Stimulated activated CD4-positive, alpha-beta T cell treated with anti-CD3 and anti-CD28 coated beads, Interleukin-1b, Interleukin-23, amount 100 ng/mL, for 4 hours (primary cell): Measurements from ENCODE around the gene CLPTM1L.
"Not testable (repeated sequence)": the region's sequence is repeated elsewhere in the genome, so short reads cannot be mapped to it uniquely, and the experiment has no call there.

Source experiments
- DNase-seq, 2 donors: peaks; one replicate each; pipeline ENCODE4 v3.0.0-alpha.2; 2020; ENCODE audit warnings: low read depth in 2 of 2

CLPTM1L gene

DNA sequence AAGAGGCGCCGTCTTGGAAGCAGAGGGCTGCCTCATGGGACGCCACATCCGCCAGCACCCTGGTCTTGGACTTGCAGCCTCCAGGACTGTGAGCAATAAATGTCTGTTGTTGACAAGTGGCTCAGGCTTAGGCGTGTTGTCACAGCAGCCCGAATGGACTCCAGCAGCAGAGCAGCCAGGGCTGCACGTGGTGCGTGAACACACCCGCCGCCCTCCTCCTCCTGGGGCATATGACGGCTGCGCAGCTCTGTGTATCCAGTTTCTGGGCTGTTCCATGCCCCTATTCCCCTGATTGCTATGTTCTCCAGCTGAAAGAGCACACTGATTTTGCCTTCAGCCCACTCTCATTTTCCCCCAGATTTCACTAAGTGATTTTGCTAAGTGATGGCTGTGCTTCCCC is 36.0 kb upstream of the CLPTM1L start:
- no peak for DNase-seq

DNA sequence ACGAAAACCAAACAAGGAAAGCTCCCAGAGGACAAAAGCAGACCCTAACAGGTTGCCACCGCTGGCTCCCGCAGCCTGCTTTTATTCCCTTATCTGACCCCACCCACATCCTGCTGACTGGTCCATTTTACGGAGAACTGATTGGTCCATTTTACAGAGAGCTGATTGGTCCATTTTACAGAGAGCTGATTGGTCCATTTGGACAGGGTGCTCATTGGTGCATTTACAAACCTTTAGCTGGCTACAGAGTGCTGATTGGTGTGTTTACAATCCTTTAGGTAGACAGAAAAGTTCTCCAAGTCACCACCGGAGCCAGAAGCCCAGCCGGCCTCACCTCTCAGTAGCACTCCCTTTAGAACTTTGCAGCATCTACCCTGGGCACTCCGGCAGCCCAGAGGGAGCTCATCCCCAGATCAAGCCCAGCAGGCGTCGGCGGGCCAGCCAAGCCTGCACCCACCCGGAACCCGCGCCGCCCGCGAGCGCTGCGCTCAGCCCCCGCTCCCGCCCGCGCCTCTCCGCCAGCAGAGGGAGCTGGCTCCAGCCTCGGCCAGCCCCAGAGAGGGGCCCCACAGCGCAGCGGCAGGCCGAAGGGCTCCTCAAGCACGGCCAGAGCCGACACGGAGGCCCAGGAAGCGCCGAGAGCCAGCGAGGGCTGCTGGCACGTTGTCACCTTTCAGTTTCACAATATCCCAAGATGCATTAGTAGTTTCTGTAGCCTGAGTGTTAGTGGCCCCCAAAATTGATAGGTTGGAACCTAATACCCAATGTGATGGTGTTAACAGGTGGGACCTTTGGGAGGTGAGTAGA is 35.3 kb upstream of the CLPTM1L start:
- DNase-seq = peak; percentile 25 to 45

DNA sequence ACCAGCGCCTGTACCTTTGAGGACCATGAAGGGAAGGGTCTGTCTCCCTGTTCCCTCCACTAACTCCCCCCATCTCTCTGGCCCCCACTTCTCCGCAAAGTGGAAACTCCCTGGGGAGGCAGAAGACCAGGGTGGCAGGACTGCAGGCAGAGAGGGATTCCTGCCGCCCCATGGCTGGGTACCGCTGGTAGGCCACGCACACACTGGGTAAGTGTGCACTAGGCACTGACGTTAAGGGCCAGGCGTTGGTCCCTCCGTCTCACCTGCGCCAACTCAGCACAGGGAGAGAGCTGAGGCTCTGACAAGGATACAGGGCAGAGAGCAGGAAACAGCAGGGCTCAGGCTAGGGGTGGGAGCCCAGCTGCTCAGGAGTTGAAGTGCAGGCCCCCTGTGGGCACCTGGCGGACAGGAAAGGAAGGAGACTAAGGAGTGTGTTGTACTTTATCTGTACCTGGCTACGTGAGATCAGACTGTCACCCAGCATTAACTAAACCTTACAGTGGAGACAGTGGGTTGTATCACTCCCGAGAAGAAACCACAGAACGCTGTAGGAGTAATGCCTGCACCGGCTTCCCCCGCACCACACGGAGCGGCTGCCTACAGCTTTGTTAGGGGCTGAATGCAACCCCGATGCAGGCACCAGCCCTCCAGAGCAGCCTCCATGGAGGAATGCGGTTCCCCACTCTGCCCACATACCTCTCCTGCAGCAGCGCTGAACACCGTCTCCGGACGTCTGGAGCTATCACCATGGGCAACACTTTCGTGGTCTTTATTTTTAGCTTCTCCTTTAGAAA is 34.2 kb upstream of the CLPTM1L start:
- no peak for DNase-seq

DNA sequence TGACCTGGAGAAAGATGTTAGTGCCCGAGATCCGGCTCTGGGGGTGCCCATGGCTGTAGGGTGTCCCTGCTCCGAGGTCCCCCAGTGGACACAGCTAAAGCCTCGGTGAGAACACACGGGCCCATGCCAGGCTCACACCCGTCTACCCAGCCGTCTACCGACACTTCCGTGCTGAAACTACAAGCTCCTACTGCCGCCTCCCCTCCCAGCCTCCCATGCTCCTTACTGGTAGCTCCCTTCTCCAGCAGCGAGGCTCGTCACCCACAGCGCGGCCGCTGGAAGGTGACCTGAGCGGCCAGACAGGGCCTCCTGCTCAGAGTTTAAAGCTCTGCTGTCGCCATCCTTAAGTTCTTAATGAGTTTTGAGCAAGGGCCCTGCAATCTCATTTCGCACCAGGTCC is 33.2 kb upstream of the CLPTM1L start:
- DNase-seq = no peak

DNA sequence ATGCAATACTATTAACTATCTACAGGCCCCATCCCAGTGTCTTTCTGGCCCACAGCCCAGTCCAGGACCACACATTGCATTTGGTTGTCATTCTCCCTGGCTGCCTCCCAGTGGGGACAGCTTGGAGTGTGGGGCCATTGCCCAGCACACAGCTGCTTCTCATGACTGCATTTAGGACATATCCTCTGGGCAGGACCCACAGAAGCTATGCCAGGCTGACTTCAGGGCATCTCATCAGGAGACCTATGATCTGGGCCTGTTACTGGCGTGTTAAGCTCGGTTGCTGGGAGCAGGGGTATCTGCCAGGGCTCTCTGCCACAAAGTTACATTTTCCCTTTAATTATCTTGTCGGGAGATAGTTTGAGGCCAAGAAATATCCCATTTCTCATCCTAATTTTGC is 32.1 kb upstream of the CLPTM1L start:
- no peak for DNase-seq

DNA sequence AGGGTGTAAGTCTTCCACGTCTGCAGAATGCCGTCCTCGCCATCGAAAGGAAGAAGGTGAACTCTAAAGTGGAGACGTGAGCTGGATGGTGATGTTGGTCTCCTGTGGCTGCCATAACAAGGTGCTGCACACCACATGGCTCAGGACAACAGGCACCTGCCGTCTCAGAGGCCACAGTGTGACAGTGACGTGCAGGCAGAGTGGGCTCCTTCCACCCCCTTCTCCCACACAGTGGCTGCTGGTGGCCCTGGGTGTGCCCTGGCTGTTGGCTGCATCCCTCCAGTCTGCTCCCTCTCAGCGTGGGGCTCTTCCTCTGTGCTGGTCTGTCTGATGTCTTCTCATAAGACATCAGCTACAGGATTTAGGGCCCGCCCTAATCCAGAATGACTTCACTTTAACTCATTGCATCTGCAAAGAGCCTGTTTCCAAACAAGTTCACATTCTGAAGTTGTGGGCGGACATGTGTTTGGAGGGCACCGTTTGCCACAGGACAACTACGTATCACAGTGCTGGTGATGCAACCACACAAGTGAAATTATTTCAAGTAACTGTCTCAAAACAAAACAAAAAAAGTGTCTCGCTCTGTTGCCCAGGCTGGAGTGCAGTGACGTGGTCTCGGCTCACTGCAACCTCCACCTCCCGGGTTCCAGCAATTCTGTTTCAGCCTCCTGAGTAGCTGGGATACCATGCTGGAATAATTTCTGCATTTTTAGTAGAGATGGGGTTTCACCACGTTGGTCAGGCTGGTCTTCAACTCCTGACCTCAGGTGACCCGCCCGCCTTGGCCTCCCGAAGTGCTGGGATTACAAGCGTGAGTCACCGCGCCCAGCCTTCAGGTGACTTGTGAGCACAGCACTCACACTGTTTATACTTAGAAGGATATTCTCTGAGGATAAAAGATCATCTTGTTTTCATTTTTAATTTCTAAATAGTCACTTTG is 31.2 kb upstream of the CLPTM1L start:
- no peak for DNase-seq

DNA sequence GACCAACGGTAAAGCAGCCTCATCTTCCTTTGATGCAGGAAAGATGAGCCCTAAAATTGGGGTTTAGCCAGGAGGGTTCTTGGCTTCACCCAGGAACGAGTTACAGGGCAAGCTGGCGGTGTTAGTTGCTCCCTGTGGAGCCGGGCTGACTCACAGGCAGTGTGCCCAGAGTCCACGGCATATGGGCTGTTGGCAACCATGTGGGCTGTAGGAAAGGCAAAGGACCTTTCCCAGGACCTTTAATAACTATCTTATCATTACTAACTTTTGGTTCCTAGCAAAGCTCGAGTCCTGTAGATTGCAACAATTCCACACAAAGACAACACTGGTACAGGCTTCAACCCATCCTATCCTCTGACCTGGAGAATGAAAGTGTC is 29.8 kb upstream of the CLPTM1L start:
- no peak for DNase-seq

DNA sequence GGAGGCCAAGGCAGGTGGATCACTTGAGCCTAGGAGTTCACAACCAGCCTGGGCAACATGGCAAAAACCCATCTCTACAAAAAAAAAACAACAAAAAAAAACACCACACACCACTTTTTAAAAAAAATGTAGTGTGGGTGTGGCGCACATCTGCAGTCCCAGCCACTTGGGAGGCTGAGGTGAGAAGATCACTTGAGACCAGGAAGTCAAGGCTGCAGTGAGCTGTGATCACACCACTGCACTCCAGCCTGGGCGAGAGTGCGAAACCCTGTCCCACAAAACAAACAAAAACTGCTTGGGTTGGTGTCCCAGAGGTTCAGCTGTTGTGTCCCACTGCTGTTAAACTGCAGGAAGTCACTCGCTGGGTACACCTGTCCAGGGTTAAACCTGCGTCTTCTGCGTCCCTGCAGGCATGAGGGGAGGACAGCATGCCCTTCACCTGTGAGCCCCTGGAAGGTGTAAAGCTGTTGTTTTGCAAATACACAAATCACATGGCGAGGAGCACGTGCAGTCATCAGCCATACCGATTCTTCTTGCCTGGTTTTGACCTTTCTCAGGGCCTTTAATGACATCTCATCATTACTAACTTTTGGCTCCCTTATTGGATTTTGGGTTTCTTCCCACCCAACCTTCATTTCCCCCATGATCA is 29.3 kb upstream of the CLPTM1L start:
- DNase-seq = no peak

DNA sequence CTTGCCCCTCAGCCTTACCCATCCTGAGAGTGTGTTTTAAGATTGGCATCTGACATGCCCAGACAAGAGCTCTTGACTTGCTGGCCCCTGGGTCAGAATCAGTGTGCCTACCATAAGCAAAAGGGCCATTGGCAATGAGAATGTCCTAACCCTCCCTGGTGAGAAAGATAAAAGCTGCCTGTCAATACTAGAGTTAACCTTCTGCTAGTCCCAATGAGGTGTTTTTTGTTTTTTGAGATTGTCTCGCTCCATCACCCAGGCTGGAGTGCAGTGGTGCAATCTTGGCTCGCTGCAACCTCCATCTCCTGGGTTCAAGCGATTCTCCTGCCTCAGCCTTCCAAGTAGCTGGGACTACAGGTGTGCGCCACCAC is 27.1 kb upstream of the CLPTM1L start:
- DNase-seq = not testable (repeated sequence)

DNA sequence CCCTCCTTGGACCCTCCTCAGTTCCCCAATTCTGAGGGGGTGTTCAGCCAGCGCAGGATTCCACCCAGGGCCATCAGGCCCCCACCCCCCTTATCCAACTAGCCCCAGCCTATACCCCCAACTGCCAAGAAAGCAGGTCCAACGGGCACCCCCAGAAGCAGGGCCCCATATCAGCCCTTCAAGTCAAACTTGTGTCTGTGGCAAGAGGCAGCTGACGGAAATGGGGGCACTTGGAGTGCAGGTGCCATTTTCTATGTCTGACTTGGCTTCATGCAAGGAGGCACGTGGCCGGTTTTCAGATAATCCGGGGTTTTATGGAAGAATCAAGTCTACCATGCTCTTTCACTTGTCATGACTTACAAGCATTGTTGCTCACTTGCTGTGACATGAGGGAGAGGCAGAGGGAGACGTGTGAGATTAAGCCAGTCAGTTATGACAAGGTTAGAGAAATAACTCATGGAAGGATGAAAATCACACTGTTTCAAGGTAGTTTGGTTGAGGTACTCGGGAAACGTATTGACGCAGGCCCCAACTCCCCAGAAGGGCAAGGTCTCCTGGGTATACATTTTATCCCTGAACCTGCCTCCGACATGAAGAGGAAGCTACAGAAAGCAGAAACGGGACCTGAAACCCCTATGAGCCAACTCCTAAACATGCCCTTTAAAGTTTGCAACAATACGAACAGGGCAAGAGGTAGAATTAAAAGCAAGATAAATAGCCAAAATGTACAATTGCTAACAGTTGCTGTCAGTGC is 26.5 kb upstream of the CLPTM1L start:
- DNase-seq = no peak

DNA sequence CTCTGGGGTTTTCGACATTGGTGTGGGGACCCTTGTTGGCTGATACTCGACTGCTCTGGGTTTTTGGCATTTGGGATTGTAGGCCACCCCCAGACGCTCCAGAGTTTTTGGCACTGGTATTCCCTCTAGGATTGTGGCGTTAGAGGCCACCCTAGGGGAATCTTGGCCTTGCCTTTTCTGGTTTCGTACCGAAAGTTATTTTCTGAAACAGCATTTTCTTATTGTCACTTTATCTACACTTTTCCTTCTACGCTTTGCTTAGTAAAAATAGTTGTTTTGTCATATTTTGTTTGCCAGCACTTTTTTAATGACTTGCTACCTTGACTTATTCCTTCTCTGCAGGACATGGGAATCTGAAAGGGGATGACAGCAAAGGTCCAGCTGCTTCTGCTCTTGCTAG is 25.1 kb upstream of the CLPTM1L start:
- no peak for DNase-seq

DNA sequence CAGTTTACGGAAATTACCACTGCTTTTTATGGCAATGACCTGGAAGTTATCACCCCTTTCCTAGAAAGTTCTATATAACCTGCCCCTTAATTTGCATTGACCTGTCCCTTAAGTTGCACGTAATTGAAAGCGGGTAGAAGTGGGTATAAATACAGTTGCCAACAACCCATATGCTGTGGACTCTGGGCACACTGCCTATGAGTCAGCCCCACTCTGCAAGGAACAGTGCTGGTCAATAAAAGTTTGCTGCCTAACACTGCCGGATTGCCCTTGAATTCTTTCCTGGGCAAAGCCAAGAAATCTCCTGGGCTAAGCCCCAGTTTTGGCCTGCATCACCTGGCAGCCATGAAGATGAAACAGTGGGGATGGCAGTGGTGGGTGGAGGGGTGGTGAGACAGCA is 23.9 kb upstream of the CLPTM1L start:
- no peak for DNase-seq

DNA sequence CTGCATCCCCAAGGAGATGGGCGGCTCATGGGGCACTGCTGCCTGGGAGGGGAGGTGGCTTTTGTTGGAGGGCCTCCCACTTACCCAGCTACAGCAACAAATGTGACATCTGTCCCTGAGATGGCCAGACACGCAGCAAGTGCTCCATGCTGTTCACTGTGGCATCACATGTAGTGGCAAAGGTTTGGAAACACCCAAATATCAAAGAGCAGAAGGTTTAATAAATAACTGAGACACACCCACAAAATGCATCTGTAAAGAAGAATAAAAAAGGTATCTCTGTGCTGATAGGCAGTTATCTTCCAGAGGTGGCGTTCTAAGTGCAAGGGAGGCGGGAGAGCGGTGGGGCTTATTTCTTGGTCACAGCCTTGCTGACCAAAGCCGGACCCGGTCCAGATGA is 23.3 kb upstream of the CLPTM1L start:
- no peak for DNase-seq

DNA sequence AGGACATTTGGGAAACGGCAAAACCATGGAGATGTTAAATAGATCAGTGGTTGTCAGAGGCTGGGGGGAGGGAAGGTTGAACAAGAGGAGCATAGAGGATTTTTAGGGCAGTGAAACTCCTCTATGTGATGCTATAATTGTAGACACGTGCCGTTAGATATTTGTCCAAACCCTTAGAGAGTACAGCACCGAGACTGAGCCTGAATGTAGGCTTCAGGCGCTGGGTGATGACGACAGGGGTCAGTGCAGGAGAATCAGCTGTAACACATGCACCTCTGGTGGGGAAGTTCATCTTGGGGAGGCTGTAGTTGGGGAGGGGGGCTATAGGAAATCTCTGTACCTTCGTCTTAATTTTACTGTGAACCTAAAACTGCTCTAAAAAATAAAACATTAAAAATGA is 22.2 kb upstream of the CLPTM1L start:
- no peak for DNase-seq

DNA sequence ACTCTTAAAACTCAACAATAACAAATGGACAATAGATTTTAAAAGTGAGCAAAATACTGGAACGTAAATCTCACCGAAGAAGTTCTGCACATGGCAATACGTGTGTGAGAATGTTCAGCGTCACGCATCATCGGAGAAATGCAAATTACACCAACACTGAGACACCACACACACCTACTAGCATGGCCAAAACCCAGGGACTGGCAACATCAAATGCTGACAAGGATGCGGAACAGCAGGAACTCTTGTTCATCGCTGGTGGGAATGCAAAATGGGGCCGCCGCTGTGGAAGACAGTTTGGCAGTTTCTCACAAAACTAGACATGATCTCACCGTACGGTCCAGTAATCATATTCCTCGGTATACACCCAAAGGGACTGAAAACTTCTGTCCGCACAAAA is 21.6 kb upstream of the CLPTM1L start:
- DNase-seq = no peak

DNA sequence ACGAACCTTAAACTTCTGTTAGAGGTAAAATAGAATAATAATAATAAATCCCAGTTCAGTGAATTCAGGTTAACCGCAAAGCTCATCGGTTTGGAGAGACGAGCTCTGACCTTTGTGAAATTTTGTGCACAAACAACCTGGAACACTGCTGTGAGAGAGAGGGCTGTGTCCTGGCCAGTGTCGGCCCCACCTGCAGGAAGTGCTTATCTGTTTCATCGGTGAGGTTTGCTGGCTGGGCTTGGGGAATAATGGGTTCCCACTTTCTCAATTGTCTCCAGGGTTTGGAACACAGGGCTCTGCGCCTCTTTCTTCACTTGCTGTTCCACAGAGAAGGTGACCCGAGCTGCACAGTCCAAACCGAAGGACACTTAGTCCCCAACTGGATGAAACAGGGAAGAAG is 19.3 kb upstream of the CLPTM1L start:
- no peak for DNase-seq

DNA sequence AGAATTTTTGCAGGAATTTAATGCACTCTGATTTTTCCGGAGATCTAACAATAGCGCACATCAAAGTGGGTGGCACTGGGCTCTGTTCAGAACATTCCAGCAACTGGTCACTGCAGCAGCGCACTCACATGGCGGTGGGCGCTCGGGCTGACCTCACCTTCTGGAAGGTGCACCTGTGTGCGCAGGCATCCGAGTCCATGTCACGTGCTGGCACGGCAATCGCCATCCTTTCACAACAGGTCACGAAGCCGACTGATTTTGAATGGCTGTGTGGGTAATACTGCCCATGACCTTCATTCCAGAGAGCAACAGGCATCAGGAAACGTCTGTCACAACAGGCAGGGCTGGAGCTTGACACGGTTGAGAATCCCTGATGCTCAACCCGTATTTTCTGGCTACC is 18.7 kb upstream of the CLPTM1L start:
- no peak for DNase-seq

DNA sequence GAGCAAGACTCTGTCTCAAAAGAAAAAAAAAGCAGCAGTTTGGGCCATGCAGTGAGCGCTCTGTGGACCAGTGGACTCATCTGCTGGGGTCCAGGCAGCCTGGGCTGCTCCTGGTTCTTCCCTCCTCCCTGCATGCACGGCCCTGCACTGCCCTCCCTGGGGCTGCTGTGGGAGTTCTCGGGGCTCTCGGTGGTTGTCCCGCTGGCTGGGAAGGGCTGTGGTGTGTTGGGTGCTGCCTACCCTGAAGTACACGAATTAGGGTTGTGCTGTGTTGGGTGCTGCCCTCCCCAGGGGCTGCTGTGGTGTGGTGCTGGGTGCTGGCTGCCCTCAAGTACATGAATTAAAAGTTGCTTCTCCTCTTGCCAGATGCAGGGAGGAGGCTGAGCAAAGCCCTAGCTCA is 18.3 kb upstream of the CLPTM1L start:
- no peak for DNase-seq

DNA sequence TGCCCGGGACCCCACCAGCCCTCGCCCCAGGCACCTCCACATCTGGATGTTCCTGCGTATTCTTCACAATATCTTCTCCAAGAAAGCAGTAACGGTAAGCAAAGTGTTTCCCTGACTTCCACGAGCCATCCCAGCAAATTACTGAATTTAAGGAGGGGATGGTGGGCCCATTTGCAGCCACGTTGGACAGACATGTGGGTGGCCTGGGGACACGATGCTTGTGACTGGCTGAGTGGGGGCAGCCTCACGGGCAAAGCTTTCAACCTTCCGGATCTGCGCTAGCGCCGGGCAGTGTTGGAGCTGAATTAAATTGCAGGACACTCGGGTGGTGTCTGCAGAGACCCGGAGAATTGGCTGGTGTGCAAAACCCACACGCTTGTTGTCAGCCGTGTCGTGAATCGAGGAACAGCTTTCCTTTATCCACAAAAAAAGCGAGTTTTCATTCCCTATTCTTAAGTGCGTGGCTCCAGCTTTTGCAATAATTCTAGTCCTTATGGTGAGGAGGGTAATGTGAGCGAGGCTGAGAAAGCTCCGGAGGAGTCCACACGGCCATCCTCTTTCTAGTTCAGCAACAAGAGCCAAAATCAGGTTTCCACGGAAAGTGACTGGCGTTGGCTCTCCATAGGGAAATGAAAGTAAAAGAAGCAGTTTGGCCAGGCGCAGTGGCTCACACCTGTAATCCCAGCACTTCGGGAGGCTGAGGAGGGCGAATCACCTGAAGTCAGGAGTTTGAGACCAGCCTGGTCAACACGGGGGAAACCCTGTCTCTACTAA is 17.5 kb upstream of the CLPTM1L start:
- DNase-seq = no peak

DNA sequence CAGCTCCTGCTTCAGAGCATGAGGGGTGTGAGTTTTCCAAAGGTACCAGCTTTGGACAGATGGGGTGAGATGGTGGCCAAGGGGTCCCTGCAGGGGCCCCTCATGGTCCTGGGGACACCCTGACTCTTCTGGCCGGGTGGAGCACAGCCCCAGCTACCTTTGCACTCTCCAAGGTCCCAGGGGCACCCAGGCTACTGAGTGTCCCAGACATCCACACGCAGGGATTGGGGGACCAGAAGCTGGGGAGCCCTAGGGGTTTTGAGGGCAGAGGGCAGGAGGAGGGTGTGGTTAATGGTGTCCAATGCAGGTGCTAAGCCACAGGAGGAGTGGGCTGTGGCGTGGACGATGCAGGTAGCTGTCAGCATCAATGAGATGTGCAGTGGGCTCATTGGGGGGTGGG is 16.0 kb upstream of the CLPTM1L start:
- no peak for DNase-seq
